Posterior vena cava (tissue), 2 donors: ENCODE measurements around the gene PPP1R16B. TPM values are rescaled to one million over a fixed set of nuclear protein-coding genes. Genes with fewer than 3 reads are reported as not detected.
"Not testable (repeated sequence)": the region's sequence is repeated elsewhere in the genome, so short reads cannot be mapped to it uniquely, and the experiment has no call there.

ENCODE experiments used
- DNase-seq: peaks from one replicate; pipeline ENCODE4 v3.0.0-alpha.2; 2020; ENCODE audit warnings: low spot score
- intact Hi-C, 2 donors: fragments of 100-400 bp; cut with DNase I; formaldehyde crosslinking; loops; one replicate each; pipeline versions ENCODE4 v1.14.1 to v1.14.2; 2022 to 2023
- total RNA-seq, 2 donors: library from RNA; stranded (reverse); fragmentation: NEBNext Ultra II Directional; extraction: Animal tissue kit (Norgen Biotek cat#: 25700); gene quantifications; one replicate each; pipeline ENCODE4 v1.2.1, GENCODE V29; 2021
- donor health status: DM: yes; HTN: yes; CAD: no.
- donor health status: DM: yes; HTN: yes; CAD: no.

PPP1R16B gene
- total RNA-seq, 2 donors from 2014 or later = 8.5 to 11.7 TPM

DNA sequence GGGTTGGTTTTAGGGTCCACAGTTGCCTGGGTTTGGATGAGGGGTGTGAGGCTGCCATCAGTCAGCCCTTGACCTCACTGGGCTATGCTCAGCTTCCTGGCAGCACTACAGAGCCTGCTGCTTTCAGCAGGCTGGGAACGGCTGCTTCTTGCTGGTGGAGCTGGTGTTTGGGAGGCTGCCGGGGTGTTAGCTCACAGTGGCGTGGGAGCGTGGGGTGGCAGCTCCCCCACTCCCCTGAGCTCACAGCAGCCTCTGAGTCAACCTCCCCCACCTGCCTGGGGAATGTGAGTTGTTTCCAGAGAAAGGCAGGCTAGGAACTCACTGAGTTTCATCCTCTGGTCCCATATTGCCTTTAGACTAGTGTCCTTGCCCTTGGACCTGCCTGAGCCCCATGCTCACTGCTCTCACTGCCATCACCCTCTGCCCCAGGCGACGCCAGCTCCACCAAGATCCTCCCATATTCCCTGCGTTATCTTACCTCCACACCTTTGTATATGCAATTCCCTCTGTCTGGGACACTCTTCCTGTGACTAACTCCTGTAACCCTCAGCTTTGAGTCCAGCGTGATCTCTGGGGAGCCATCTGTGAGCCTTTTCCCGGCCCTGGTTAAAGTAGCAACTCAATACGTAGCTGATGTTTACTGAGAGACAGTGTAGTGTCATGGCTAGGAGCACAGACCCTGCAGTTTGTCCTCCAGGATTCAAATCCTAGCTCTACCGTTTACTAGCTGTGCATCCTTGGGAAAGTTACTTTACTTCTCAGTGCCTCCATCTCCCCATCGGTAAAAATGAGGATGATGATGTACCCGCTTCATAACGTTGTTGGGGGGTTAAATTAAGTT, 34.8 kb downstream of the PPP1R16B start:
- DNase-seq = no peak
- intact Hi-C loops = no loop called here

DNA sequence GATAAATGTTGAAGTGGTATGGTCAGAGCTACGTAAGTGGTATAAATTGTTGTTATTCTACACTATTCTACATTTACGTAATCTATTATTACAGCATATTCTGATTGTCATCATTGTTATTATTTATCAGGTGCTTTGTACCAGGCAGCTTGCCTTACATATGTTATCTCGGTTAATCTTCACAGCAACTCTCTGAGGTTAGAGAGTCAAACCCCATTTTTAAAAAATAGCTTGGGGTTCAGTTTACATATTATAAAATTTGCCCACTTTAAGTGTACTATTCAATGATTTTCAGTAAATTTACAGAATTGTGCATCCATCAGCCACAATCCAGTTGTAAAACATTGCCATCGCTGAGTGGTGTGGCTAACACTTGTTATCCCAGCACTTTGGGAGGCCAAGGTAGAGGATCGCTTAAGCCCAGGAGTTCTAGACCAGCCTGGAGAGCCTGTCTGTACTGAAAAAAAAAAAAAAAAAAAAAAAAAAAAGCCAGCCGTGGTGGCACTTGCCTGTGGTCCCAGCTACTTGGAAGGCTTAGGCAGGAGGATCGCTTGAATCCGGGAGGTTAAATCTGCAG, 35.5 kb downstream of the PPP1R16B start:
- no peak for DNase-seq
- intact Hi-C loops = no loop called here

DNA sequence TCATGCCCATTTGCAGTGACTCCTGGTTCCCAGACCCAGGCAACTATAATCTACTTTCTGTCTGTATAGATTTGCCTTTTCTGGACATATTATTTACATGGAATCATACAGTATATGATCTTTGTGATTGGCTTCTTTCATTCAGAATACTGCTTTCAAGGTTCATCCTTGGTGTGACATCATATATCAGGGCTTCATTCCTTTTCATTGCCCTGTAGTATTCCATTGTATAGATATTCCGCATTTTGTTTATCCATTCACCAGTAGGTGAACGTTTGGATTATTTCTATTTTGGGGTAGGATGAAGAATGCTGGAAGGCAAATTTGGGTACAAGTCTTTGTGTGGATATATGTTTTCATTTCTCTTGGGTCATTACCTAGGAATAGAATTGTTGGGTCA, 36.1 kb downstream of the PPP1R16B start:
- DNase-seq = no peak
- intact Hi-C loops = no loop called here

DNA sequence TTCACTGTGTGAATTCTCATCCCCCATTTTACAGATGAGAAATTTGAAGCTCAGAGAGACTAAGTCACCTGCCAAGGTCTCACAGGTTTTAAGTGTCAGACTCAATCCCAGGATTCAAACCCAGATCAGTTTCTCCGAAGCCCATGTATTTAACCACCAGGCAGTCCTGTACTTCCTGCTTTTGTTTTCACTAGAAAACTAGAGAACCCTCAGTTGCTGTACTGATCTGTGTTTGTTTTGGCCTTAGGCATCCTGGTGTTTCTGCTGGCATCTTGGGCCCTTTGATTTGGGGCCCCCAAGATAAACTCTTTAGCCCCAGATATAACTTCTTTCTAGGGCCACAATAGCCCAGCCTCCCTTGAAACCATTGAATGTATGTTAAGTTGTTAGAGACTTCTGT, 36.5 kb downstream of the PPP1R16B start:
- intact Hi-C loops = no loop called here
- no peak for DNase-seq

DNA sequence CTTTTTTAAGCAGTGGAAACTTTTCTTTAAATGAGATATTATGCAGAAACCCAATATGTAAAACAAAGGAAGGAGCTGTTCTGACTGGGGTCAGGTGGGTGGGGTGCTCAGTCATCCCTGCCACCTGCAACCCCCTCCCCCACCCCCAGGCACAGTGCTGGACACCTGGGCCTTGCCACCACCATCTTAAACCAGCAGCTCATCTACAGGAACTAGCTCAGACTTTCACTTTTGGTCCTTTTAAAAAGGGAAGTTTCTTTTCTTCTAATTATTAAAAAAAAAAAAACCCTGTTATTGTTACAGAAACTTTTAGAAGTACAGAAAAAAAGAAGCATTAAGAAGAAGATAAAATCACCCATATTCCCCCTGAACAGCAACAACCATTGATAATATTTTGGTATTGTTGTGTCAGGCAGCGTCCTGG, 37.1 kb downstream of the PPP1R16B start:
- intact Hi-C loops = no loop called here
- DNase-seq = no peak

DNA sequence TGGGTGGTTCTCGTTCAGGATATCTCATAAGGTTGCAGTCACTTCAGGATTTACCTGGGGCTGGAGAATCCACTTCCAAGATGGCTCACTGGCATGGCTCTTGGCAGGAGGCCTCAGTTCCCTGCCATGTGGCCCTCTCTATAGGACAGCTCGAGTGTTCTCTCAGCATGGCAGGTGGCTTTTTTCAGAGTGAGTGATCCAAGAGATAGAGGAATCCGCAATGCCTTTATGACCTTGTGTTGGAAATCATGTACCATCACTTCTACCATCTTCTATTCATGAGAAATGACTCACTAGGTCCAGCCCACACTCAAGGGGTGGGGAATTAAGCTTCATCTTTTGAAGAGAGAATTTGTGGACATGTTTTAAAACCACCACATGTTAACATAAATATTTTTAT, 37.8 kb downstream of the PPP1R16B start:
- DNase-seq = no peak
- intact Hi-C loops = no loop called here

DNA sequence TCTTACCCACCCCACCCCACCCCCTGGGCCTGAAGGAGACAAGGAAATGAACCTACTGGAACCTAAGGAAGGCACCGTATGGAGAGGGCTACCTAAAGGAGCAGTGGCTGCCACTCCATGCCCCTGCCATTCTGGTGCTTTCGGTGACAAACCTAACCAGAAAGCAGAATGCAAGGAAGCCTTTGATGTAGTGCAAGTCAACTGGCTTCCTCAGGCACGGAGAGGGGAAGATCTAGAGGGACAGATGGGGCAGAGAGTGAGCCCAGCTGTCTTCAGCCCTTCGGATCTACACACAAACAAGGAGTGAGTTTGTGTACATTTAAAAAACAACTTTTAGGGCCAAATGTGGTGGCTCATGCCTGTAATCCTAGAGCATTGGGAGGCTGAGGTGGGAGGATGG, 39.5 kb downstream of the PPP1R16B start:
- DNase-seq = no peak
- intact Hi-C loops = no loop called here

DNA sequence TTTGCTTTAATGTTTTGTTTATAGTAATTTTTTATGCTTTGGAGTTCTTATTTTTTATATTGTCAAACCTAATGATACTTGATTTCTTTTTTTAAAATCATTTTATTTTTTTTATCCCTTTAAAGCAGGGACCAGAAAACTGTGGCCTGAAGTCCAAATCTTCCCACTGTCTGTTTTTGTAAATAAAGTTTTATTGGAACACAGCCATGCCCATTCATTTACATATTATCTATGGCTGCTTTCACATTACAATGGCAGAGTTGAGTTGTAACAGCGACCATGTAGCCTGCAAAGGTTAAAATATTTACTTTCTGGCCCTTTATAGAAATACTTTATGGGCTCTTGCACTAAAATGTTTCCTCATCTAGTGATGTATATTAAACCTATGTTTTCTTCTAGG, 42.3 kb downstream of the PPP1R16B start:
- intact Hi-C loops = no loop called here
- DNase-seq = no peak

DNA sequence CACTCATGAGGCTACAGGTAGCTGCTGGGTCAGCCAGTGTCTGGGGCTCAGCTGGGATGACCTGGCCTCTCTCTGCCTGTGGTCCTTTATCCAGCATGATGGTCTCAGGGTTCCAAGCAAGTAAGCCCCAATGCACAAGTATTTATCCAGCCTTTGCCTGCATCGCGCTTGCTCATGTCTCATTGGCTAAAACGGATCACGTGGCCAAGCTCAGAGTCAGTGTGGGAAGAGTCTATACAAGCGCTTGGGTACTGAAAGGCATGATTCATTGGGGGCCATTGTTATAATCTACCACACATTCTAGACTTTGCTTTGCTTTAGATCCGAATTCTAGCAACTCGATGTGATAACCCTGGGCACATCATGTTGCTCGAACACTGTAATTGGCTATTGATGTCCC, 48.3 kb downstream of the PPP1R16B start:
- intact Hi-C loops = no loop called here
- DNase-seq = no peak

DNA sequence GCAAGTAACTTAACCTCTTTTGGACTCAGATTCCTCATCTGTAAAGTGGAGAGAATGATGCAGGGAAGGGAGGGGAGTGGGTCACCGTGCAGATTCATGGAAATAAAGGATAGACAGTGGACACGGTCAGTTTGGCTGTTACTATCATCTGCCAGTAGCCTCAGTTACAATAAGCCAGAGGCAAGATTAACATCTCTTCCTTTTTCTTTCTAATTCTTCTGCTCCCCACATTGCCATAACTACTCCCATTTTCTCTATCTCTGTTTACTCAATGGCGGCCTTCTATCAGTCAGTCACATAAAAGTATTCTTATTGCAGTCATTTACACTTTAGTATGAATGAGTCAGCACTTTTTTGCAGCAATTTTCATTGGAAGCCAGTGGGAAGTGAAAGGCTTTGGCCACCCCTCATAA, 49.2 kb downstream of the PPP1R16B start:
- intact Hi-C loops = no loop called here

DNA sequence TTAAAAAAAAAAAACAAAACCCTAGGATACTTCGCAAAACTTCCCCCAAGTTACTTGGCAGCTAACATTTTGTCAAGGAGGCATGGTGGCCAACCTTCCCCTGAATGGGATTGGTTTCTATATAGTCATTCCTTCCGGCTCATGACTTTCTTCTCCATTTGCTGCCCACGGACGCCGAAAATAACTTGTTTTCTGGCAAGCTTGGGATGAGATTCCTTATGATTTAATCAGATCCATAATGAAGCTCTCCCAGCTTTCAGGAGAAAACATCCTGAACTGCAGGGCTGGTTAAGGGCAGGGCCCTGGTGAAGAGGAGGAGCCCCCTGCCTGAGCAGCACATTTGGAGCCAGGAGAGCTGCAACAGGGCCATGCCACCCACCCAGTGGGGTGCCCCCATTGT, 49.9 kb downstream of the PPP1R16B start:
- DNase-seq = no peak
- intact Hi-C loops = no loop called here

More for the DNA sequence above, 49.2 kb downstream of the PPP1R16B start:
- DNase-seq = no peak

DNA sequence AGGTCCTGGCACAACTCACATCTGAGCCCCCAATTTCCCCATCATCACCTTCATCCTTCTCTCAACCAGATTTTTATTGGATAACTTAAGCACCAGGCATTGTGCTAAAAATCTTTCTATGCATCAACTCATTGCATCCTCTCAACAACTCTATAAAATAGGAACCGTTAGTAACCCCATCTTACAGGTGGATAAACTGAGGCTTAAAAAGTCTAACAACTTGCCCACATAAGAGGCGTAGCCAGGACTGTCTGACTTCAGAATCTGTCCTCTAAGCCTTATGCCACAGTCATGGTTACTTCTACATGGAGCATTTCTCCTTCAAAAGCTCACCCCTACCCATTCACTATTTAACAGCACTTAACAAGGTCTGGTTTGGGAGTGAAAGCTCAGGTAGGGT, 51.1 kb downstream of the PPP1R16B start:
- no peak for DNase-seq
- intact Hi-C loops = no loop called here

DNA sequence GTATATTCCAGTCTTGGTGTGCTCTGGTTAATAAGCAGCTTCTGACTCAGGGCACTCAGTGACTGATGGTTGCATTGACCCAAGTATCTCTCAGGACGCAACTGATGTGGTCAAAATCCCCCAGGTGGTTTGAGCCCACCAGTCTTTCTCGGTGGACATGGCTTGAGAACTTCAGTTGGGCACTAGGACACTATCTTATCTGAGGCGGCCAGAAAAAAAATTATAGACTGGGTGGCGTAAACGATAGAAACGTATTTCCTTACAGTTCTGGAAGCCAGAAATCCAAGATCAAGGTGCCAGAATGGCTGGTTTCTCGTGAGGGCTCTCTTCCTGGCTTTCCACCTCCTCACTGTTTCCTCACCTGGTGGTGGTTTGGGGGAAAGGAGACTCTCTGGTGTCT, 52.2 kb downstream of the PPP1R16B start:
- DNase-seq = no peak
- intact Hi-C loops = no loop called here

DNA sequence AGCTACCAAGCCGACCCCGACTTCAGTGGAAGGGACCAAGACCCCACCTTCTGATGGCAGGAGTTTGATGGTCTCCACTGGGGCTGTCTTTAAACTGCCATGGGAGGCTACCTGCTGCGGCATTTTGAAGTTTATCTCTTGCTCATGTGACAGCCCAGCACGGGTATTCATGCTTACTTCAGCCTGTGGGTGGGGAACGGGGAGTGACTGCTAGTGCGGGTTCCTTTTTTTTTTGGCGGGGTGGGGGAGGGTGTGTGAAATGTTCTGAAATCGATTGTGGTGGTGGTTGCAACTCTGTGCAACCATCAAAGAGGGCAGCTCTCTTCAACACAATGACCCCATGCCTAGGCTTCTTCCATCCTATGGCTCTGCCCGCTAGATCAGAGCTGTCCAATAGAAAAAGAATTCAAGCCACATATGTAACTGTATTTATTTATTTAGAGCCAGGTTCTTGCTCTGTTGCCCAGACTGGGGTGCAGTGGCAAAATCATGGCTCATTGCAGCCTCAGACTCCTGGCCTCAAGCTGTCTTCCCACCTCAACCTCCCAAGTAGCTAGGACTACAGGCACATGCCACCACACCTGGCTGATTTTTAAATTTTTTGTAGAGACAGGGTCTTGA, 53.7 kb downstream of the PPP1R16B start:
- DNase-seq = no peak
- intact Hi-C loops = no loop called here

DNA sequence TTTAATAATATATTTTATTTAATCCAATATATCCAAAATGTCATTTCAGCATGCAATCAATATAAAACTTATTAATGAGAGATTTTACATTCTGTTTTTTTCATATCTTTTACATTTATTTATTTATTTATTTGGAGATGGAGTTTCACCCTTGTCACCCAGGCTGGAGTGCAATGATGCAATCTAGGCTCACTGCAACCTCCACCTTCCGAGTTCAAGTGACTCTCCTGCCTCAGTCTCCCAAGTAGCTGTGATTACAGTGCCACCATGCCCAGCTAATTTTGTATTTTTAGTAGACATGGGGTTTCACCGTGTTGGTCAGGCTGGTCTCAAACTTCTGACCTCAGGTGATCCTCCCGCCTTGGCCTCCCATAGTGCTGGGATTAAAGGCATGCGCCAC, 54.4 kb downstream of the PPP1R16B start:
- DNase-seq, intact Hi-C loops: not testable (repeated sequence)

DNA sequence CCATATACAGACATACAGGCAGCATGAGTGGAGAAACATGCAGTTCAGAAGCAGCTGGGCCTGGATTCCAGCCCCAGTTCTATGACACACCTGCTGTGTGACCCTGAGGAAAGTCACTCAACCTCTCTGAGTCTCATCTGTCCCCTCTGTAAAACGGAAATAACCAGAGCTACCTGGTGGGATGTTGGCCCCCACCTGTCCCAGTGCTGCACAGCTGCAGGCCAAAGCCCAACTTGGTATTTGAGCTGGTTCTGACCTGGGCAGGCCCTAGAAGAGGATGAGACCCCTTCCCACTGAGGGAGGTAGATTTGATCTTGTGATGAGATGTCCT, 55.5 kb downstream of the PPP1R16B start:
- intact Hi-C loops = no loop called here
- DNase-seq = no peak

DNA sequence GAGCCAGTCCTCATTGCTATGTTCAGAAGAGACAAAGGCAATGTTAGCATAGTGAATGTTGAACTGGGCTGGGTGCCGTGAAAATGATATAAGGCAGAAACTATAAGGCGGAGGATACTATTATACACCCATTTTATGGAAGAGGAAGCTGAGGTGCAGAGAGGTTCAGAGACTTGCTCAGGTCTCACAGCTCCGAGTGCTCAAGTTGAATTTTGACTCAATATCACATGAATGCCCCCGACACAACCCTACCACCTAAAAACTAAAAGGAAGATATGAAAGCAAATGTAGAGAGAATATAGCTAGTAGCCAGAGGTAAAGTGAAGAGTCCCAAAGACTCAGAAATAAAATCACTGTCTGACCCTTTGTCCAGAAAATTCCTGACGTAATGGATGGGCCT, 56.7 kb downstream of the PPP1R16B start:
- no peak for DNase-seq
- intact Hi-C loops = no loop called here

DNA sequence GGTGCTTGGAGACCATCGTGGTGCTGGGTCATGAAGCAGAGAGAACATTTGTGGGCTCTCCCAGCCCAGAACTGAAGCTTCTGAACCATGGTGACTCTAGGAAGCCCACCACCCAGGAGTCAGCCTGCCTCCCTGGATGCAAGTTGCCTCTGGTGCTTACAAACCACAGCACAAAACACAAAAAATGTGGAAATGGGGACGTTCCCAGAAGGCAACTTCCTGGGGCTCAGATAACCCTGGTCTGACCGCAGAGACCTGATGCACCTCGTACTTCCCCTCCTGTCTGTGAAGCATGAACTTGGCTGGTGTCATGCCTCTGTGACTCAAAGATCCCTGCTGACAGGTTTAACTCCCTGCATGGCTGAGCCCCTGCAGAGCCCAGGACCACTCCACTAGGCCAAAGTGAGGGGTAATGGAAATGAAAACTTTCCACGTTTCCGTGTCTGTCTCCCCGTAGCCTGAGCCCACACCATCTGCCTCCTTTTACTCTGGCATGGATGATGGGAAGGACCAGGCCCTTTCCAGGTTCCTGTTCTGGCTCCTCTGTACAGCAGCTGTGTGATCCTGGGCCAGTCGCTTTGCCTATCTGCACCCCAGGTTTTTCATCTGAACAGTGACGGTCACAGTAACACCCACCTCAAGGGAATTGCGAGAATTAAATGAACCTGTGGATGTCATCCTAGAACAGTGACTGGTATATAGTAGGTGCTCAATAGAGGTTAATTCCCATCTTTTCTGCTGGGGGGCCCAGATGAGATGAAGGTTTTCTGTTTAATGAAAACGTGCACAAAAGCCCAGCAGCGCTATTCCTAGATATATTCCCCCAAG, 57.7 kb downstream of the PPP1R16B start:
- peak; percentile 30 for DNase-seq
- intact Hi-C loops = loop anchor here in 1 of 2 donors (1.0 kb wide), 1 partner anchor 25 kb away; no protein-coding TSS in a partner anchor

DNA sequence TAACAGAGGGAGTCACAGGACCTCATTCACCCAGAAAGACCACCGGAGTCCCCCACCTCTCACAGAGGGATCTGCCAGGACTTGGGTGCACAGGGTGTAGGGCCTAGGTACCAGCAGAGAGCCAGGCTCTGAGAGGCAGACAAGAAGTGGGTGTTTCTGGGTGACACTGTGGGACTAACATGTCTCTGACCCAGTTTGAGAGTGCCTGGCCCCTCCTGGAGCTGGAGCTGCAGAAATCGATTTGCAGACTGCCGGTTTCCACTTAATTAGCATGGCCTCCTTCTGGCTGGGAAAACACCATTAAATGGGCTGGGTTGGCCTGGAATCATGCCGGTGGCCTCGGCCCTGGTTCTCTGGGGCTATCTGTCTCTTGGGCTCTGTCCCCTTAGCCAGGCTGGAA, 59.2 kb downstream of the PPP1R16B start:
- intact Hi-C loops = no loop called here
- peak; percentile 26 for DNase-seq
